Smooth muscle cell of the brain vasculature (primary cell): ENCODE results near the gene TSPAN10.
"Not testable (repeated sequence)": the region's sequence is repeated elsewhere in the genome, so short reads cannot be mapped to it uniquely, and the experiment has no call there.

Source experiments
- DNase-seq: peaks from one replicate; pipeline ENCODE4 v3.0.0-alpha.2; 2012; ENCODE audit warnings: low read depth, low spot score

Gene TSPAN10

GRCh38 chr17:81636505-81637288 is at the start of gene TSPAN10, which contains the start of gene NPLOC4:
TSPAN10 (plus strand) TSS chr17:81637196; CDS start chr17:81642413, 5,217 bp downstream.
NPLOC4 (minus strand) TSS chr17:81637112; CDS start chr17:81636930, 182 bp downstream.
- peak; percentile 57 for DNase-seq

GRCh38 chr17:81589612-81590011 is 47.4 kb upstream of the TSPAN10 start:
- DNase-seq, result no peak

- no peak for DNase-seq
These were observed 46.9 kb upstream of the TSPAN10 start for GRCh38 chr17:81590121-81590520.

GRCh38 chr17:81591971-81592370 is 45.0 kb upstream of the TSPAN10 start:
- DNase-seq, result no peak

GRCh38 chr17:81593105-81593871 is 43.7 kb upstream of the TSPAN10 start:
- DNase-seq, result no peak

- no peak for DNase-seq
These were observed 37.1 kb upstream of the TSPAN10 start for GRCh38 chr17:81599719-81600486.

GRCh38 chr17:81601525-81602120 is 35.4 kb upstream of the TSPAN10 start:
- peak; percentile 57 for DNase-seq

GRCh38 chr17:81603846-81604610 is 33.0 kb upstream of the TSPAN10 start:
- DNase-seq, result no peak

GRCh38 chr17:81607431-81607830 is 29.6 kb upstream of the TSPAN10 start:
- DNase-seq, result no peak

GRCh38 chr17:81608082-81608481 is 28.9 kb upstream of the TSPAN10 start:
- DNase-seq, result no peak

- no peak for DNase-seq
These were observed 28.4 kb upstream of the TSPAN10 start for GRCh38 chr17:81608605-81609004.

- DNase-seq, result no peak
These were observed 27.3 kb upstream of the TSPAN10 start for GRCh38 chr17:81609541-81610311.

GRCh38 chr17:81612172-81612970 is 24.6 kb upstream of the TSPAN10 start:
- DNase-seq, result no peak

- DNase-seq, result no peak
These were observed 21.5 kb upstream of the TSPAN10 start for GRCh38 chr17:81615401-81615930.

GRCh38 chr17:81616877-81617276 is 20.1 kb upstream of the TSPAN10 start:
- DNase-seq, result no peak

- not testable (repeated sequence) for DNase-seq
These were observed 18.7 kb upstream of the TSPAN10 start for GRCh38 chr17:81618307-81618706.

GRCh38 chr17:81621494-81622130 is 15.4 kb upstream of the TSPAN10 start:
- DNase-seq, result no peak

- DNase-seq, result no peak
These were observed 6.7 kb upstream of the TSPAN10 start for GRCh38 chr17:81630274-81630673.
